ENCODE data around the gene LRRC75A.

DNA sequence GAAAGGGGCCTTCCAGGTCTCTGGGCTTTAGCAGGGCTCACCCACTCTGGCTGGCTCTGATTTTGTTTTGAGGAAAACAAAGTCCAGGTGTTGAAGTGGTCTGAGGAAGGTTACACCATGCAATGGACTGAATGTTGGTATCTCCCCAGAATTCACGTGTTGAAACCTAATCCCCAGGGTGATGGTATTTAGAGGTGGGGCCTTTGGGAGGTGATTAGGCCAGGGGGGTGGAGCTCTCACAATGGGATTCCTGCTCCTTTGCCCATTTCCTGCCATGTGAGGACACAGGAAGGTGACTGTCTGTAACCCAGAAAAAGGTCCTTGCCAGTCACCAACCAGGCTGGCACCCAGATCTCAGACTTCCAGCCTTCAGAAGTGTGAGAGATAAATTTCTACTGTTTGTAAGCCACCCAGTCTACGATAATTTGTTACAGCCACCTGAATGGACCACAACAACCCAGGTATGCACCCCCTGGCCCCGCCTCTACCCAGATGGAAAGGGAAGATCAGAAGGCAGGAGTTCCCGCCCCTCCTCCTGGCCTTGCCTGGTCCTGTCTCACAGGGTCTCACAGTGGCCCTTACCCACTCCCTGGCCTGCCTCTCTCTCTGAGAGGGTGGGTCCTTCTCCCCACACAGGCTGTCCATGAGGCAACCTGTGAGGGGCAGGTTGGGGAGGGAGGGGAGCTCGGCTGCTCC is 32.0 kb downstream of the LRRC75A start:
- TF ChIP-seq, protein P1, sequence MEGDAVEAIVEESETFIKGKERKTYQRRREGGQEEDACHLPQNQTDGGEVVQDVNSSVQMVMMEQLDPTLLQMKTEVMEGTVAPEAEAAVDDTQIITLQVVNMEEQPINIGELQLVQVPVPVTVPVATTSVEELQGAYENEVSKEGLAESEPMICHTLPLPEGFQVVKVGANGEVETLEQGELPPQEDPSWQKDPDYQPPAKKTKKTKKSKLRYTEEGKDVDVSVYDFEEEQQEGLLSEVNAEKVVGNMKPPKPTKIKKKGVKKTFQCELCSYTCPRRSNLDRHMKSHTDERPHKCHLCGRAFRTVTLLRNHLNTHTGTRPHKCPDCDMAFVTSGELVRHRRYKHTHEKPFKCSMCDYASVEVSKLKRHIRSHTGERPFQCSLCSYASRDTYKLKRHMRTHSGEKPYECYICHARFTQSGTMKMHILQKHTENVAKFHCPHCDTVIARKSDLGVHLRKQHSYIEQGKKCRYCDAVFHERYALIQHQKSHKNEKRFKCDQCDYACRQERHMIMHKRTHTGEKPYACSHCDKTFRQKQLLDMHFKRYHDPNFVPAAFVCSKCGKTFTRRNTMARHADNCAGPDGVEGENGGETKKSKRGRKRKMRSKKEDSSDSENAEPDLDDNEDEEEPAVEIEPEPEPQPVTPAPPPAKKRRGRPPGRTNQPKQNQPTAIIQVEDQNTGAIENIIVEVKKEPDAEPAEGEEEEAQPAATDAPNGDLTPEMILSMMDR (IDR thresholded peaks at IDR 0.05) = no peak
- no peak for TF ChIP-seq POLR2A (IDR thresholded peaks at IDR 0.05)
